ENCODE measurements around the gene SLC39A11. TPM values are rescaled to one million over a fixed set of nuclear protein-coding genes. Genes with fewer than 3 reads are reported as not detected.

Gene SLC39A11
- total and polyA plus RNA-seq, 4 donors, result 18.9 to 44.9 (median 28.2) TPM

- Histone ChIP-seq H3K27ac (ENCODE audit: low read depth in 1 of 2, low read length in 2 of 2) (no peak overlapping the region), H3K27me3 (ENCODE audit: control insufficient read depth in 4 of 4, insufficient read depth in 4 of 4, low read length in 3 of 4) (no peaks in the 10 kb centered on the region), H3K4me1 (ENCODE audit: control insufficient read depth in 4 of 4, insufficient read depth in 4 of 4, low read length in 3 of 4) (no peaks in the 10 kb centered on the region), H3K9ac (ENCODE audit: low read depth in 1 of 2, low read length in 2 of 2) (no peak overlapping the region), H3K36me3 (ENCODE audit: control insufficient read depth in 4 of 4, insufficient read depth in 3 of 4, low read depth in 1 of 4, low read length in 3 of 4) (peaks cover 0 to 17% (median 5%) of the 10 kb centered on the region in 4 donors), H3K9me3 (ENCODE audit: control insufficient read depth in 4 of 4, low read length in 3 of 4) (peaks cover 0 to under 1% (median 0%) of the 10 kb centered on the region in 4 donors), H3K4me3 (ENCODE audit: low read depth in 1 of 3, low read length in 3 of 3) (no peak overlapping the region)
- TF ChIP-seq, protein P1, sequence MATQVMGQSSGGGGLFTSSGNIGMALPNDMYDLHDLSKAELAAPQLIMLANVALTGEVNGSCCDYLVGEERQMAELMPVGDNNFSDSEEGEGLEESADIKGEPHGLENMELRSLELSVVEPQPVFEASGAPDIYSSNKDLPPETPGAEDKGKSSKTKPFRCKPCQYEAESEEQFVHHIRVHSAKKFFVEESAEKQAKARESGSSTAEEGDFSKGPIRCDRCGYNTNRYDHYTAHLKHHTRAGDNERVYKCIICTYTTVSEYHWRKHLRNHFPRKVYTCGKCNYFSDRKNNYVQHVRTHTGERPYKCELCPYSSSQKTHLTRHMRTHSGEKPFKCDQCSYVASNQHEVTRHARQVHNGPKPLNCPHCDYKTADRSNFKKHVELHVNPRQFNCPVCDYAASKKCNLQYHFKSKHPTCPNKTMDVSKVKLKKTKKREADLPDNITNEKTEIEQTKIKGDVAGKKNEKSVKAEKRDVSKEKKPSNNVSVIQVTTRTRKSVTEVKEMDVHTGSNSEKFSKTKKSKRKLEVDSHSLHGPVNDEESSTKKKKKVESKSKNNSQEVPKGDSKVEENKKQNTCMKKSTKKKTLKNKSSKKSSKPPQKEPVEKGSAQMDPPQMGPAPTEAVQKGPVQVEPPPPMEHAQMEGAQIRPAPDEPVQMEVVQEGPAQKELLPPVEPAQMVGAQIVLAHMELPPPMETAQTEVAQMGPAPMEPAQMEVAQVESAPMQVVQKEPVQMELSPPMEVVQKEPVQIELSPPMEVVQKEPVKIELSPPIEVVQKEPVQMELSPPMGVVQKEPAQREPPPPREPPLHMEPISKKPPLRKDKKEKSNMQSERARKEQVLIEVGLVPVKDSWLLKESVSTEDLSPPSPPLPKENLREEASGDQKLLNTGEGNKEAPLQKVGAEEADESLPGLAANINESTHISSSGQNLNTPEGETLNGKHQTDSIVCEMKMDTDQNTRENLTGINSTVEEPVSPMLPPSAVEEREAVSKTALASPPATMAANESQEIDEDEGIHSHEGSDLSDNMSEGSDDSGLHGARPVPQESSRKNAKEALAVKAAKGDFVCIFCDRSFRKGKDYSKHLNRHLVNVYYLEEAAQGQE (IDR thresholded peaks at IDR 0.05), result no peak
- TF ChIP-seq, protein P2, sequence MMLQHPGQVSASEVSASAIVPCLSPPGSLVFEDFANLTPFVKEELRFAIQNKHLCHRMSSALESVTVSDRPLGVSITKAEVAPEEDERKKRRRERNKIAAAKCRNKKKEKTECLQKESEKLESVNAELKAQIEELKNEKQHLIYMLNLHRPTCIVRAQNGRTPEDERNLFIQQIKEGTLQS (IDR thresholded peaks at IDR 0.05), result no peak
- TF ChIP-seq, protein P3, sequence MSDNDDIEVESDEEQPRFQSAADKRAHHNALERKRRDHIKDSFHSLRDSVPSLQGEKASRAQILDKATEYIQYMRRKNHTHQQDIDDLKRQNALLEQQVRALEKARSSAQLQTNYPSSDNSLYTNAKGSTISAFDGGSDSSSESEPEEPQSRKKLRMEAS (IDR thresholded peaks at IDR 0.05), result no peak
- TF ChIP-seq, protein P4, sequence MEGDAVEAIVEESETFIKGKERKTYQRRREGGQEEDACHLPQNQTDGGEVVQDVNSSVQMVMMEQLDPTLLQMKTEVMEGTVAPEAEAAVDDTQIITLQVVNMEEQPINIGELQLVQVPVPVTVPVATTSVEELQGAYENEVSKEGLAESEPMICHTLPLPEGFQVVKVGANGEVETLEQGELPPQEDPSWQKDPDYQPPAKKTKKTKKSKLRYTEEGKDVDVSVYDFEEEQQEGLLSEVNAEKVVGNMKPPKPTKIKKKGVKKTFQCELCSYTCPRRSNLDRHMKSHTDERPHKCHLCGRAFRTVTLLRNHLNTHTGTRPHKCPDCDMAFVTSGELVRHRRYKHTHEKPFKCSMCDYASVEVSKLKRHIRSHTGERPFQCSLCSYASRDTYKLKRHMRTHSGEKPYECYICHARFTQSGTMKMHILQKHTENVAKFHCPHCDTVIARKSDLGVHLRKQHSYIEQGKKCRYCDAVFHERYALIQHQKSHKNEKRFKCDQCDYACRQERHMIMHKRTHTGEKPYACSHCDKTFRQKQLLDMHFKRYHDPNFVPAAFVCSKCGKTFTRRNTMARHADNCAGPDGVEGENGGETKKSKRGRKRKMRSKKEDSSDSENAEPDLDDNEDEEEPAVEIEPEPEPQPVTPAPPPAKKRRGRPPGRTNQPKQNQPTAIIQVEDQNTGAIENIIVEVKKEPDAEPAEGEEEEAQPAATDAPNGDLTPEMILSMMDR (IDR thresholded peaks at IDR 0.05; ENCODE audit: low read depth, low read length, missing input control), result no peak
- TF ChIP-seq GABPA (IDR thresholded peaks at IDR 0.05 in 1 of 2, conservative IDR thresholded peaks at IDR 0.05 in 1 of 2) (no peak), EGR1 (IDR thresholded peaks at IDR 0.05; ENCODE audit: low read depth in 2 of 2) (no peak), HNF4G (IDR thresholded peaks at IDR 0.05) (no peak)
- no peak for DNase-seq (ENCODE audit: low spot score)
- 96% methylated on average over 7 of the region's 7 CpGs for WGBS
Observed at GRCh38 chr17:72816406-72816805, 276.1 kb downstream of the SLC39A11 start.

DNA sequence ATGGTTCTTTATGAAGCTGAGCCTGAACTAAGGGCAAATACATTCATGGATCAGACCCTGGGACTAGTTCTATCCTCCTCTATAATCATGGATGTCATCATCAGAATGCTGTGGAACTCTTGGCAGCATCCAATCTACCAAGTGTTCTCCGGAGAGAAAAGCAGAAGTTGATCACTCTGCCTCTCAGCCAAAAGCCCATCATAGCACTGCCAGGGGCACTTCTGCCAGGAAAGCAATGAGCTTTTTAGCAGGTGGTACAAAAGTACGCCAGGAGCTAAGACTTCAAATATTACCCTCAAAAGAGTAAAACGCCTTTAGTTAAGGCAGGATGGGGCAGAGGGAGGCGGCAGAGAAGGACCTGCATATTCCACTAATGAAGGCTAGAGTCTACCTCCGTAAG, 279.0 kb downstream of the SLC39A11 start:
- Histone ChIP-seq H3K36me3 (ENCODE audit: control insufficient read depth in 4 of 4, insufficient read depth in 3 of 4, low read depth in 1 of 4, low read length in 3 of 4) (peaks cover 0 to 17% (median 5%) of the 10 kb centered on the region in 4 donors), H3K27ac (ENCODE audit: low read depth in 1 of 2, low read length in 2 of 2) (no peak overlapping the region), H3K9ac (ENCODE audit: low read depth in 1 of 2, low read length in 2 of 2) (no peak overlapping the region), H3K4me3 (ENCODE audit: low read depth in 1 of 3, low read length in 3 of 3) (no peak overlapping the region), H3K27me3 (ENCODE audit: control insufficient read depth in 4 of 4, insufficient read depth in 4 of 4, low read length in 3 of 4) (no peaks in the 10 kb centered on the region), H3K4me1 (ENCODE audit: control insufficient read depth in 4 of 4, insufficient read depth in 4 of 4, low read length in 3 of 4) (no peaks in the 10 kb centered on the region), H3K9me3 (ENCODE audit: control insufficient read depth in 4 of 4, low read length in 3 of 4) (peaks cover 0 to 6% (median 2%) of the 10 kb centered on the region in 4 donors)
- WGBS, result 96% methylated on average over 5 of the region's 5 CpGs
- TF ChIP-seq HNF4A (conservative IDR thresholded peaks at IDR 0.05), result no peak
- DNase-seq (ENCODE audit: low spot score), result no peak

DNA sequence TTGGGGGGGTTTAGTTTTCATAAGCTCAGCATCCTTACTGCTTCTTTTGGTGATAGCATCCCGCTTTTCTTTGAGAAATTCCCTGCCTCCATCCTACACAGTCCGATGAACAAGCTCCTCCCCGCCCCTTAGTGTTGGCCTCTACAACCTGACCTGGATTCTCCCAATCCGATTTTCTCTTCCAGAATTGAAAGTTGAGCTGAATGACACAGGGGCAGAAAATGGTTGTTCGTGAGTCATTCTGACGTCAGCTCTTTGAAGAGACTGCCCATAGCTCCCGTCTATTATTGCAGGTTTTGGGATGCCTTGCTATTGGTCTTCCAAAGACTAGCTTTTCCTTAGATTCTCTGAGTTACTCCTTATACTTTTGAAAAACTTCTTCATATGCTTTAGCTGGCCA, 279.7 kb downstream of the SLC39A11 start:
- Histone ChIP-seq H3K9me3 (ENCODE audit: control insufficient read depth in 4 of 4, low read length in 3 of 4) (peaks cover 0 to 6% (median 2%) of the 10 kb centered on the region in 4 donors), H3K27ac (ENCODE audit: low read depth in 1 of 2, low read length in 2 of 2) (no peak overlapping the region), H3K27me3 (ENCODE audit: control insufficient read depth in 4 of 4, insufficient read depth in 4 of 4, low read length in 3 of 4) (no peaks in the 10 kb centered on the region), H3K4me1 (ENCODE audit: control insufficient read depth in 4 of 4, insufficient read depth in 4 of 4, low read length in 3 of 4) (no peaks in the 10 kb centered on the region), H3K4me3 (ENCODE audit: low read depth in 1 of 3, low read length in 3 of 3) (no peak overlapping the region), H3K36me3 (ENCODE audit: control insufficient read depth in 4 of 4, insufficient read depth in 3 of 4, low read depth in 1 of 4, low read length in 3 of 4) (peaks cover 0 to 14% (median 4%) of the 10 kb centered on the region in 4 donors), H3K9ac (ENCODE audit: low read depth in 1 of 2, low read length in 2 of 2) (no peak overlapping the region)
- DNase-seq (ENCODE audit: low spot score), result no peak
- 97% methylated on average over 7 of the region's 7 CpGs for WGBS
- TF ChIP-seq GABPA (IDR thresholded peaks at IDR 0.05 in 1 of 2, conservative IDR thresholded peaks at IDR 0.05 in 1 of 2) (no peak), FOXA1 (IDR thresholded peaks at IDR 0.05) (no peak), RXRA (IDR thresholded peaks at IDR 0.05) (no peak), EGR1 (IDR thresholded peaks at IDR 0.05; ENCODE audit: low read depth in 2 of 2) (no peak), RAD21 (IDR thresholded peaks at IDR 0.05) (no peak), JUND (IDR thresholded peaks at IDR 0.05) (no peak), ZBTB33 (IDR thresholded peaks at IDR 0.05) (no peak), TAF1 (conservative IDR thresholded peaks at IDR 0.05) (no peak)
- TF ChIP-seq, protein P1 (IDR thresholded peaks at IDR 0.05), result no peak
- TF ChIP-seq, protein P2 (IDR thresholded peaks at IDR 0.05), result no peak
